Activated naive CD8-positive, alpha-beta T cell (primary cell): Measurements from ENCODE around the gene RANBP3.
"Not testable (repeated sequence)": the region's sequence is repeated elsewhere in the genome, so short reads cannot be mapped to it uniquely, and the experiment has no call there.

Experiments used
- H3K27ac Mint-ChIP-seq: one replicate; pipeline ENCODE4 v1.8.0; 2021; ENCODE audit warnings: mixed read lengths
- H3K27me3 Mint-ChIP-seq: one replicate; pipeline ENCODE4 v1.8.0; 2021; ENCODE audit warnings: mixed read lengths
- H3K36me3 Mint-ChIP-seq: one replicate; pipeline ENCODE4 v1.8.0; 2021; ENCODE audit warnings: mixed read lengths
- H3K4me1 Mint-ChIP-seq: one replicate; pipeline ENCODE4 v1.8.0; 2021; ENCODE audit warnings: low read depth, mixed read lengths
- H3K4me3 Mint-ChIP-seq: one replicate; pipeline ENCODE4 v1.8.0; 2021; ENCODE audit warnings: mild to moderate bottlenecking, mixed read lengths
- H3K9me3 Mint-ChIP-seq: one replicate; pipeline ENCODE4 v1.8.0; 2021; ENCODE audit warnings: low read depth, mixed read lengths

RANBP3 gene

GRCh38 chr19:6014551-6015135, 36.7 kb upstream of the RANBP3 start:
- no peaks in the 10 kb centered on the region for H3K27me3 Mint-ChIP-seq
- H3K4me1 Mint-ChIP-seq = no peaks in the 10 kb centered on the region
- no peak overlapping the region for H3K4me3 Mint-ChIP-seq
- no peak overlapping the region for H3K27ac Mint-ChIP-seq
- no peaks in the 10 kb centered on the region for H3K9me3 Mint-ChIP-seq
- no peaks in the 10 kb centered on the region for H3K36me3 Mint-ChIP-seq

- no peaks in the 10 kb centered on the region for H3K9me3 Mint-ChIP-seq
- H3K27ac Mint-ChIP-seq = no peak overlapping the region
- no peaks in the 10 kb centered on the region for H3K36me3 Mint-ChIP-seq
- no peaks in the 10 kb centered on the region for H3K4me1 Mint-ChIP-seq
- H3K4me3 Mint-ChIP-seq = no peak overlapping the region
- no peaks in the 10 kb centered on the region for H3K27me3 Mint-ChIP-seq
Observed at GRCh38 chr19:6012426-6013170, 34.7 kb upstream of the RANBP3 start.

- no peaks in the 10 kb centered on the region for H3K27me3 Mint-ChIP-seq
- H3K4me3 Mint-ChIP-seq = no peak overlapping the region
- no peaks in the 10 kb centered on the region for H3K4me1 Mint-ChIP-seq
- no peak overlapping the region for H3K27ac Mint-ChIP-seq
- H3K9me3 Mint-ChIP-seq = no peaks in the 10 kb centered on the region
- H3K36me3 Mint-ChIP-seq = no peaks in the 10 kb centered on the region
Observed at GRCh38 chr19:6011794-6012193, 33.9 kb upstream of the RANBP3 start.

- H3K27me3 Mint-ChIP-seq = no peaks in the 10 kb centered on the region
- no peak overlapping the region for H3K27ac Mint-ChIP-seq
- no peaks in the 10 kb centered on the region for H3K36me3 Mint-ChIP-seq
Observed at GRCh38 chr19:6011206-6011605, 33.3 kb upstream of the RANBP3 start.

GRCh38 chr19:6010107-6010506, 32.2 kb upstream of the RANBP3 start:
- H3K27ac Mint-ChIP-seq = no peak overlapping the region
- H3K4me1 Mint-ChIP-seq = no peaks in the 10 kb centered on the region
- H3K9me3 Mint-ChIP-seq = no peaks in the 10 kb centered on the region
- no peaks in the 10 kb centered on the region for H3K27me3 Mint-ChIP-seq
- no peaks in the 10 kb centered on the region for H3K36me3 Mint-ChIP-seq
- H3K4me3 Mint-ChIP-seq = no peak overlapping the region

More at GRCh38 chr19:6011206-6011605, 33.3 kb upstream of the RANBP3 start:
- Mint-ChIP-seq H3K4me1 (no peaks in the 10 kb centered on the region), H3K4me3 (no peak overlapping the region), H3K9me3 (no peaks in the 10 kb centered on the region)

- no peaks in the 10 kb centered on the region for H3K9me3 Mint-ChIP-seq
- no peaks in the 10 kb centered on the region for H3K36me3 Mint-ChIP-seq
- H3K4me1 Mint-ChIP-seq = no peaks in the 10 kb centered on the region
- H3K4me3 Mint-ChIP-seq = no peak overlapping the region
- H3K27me3 Mint-ChIP-seq = no peaks in the 10 kb centered on the region
- no peak overlapping the region for H3K27ac Mint-ChIP-seq
Observed at GRCh38 chr19:6007866-6008265, 29.9 kb upstream of the RANBP3 start.

- no peaks in the 10 kb centered on the region for H3K4me1 Mint-ChIP-seq
- no peaks in the 10 kb centered on the region for H3K9me3 Mint-ChIP-seq
- H3K4me3 Mint-ChIP-seq = no peak overlapping the region
- no peak overlapping the region for H3K27ac Mint-ChIP-seq
- H3K36me3 Mint-ChIP-seq = peaks cover 2% of the 10 kb centered on the region
- H3K27me3 Mint-ChIP-seq = no peaks in the 10 kb centered on the region
Observed at GRCh38 chr19:6006896-6007295, 29.0 kb upstream of the RANBP3 start.

- H3K9me3 Mint-ChIP-seq, H3K36me3 Mint-ChIP-seq, H3K4me1 Mint-ChIP-seq, H3K27ac Mint-ChIP-seq, H3K4me3 Mint-ChIP-seq, H3K27me3 Mint-ChIP-seq: not testable (repeated sequence)
Observed at GRCh38 chr19:6006070-6006446, 28.1 kb upstream of the RANBP3 start.

- Mint-ChIP-seq H3K36me3 (peaks cover 8% of the 10 kb centered on the region), H3K27me3 (no peaks in the 10 kb centered on the region), H3K4me3 (no peak overlapping the region), H3K27ac (no peak overlapping the region), H3K4me1 (no peaks in the 10 kb centered on the region), H3K9me3 (no peaks in the 10 kb centered on the region)
Observed at GRCh38 chr19:6005321-6006069, 27.6 kb upstream of the RANBP3 start.

- peaks cover 15% of the 10 kb centered on the region for H3K36me3 Mint-ChIP-seq
- H3K27me3 Mint-ChIP-seq = no peaks in the 10 kb centered on the region
- no peaks in the 10 kb centered on the region for H3K9me3 Mint-ChIP-seq
- H3K4me3 Mint-ChIP-seq = no peak overlapping the region
- H3K27ac Mint-ChIP-seq = no peak overlapping the region
- no peaks in the 10 kb centered on the region for H3K4me1 Mint-ChIP-seq
Observed at GRCh38 chr19:6003976-6004375, 26.0 kb upstream of the RANBP3 start.

- Mint-ChIP-seq H3K27me3 (no peaks in the 10 kb centered on the region), H3K36me3 (peaks cover 15% of the 10 kb centered on the region), H3K9me3 (no peaks in the 10 kb centered on the region), H3K4me3 (no peak overlapping the region), H3K4me1 (no peaks in the 10 kb centered on the region), H3K27ac (no peak overlapping the region)
Observed at GRCh38 chr19:6002591-6002990, 24.7 kb upstream of the RANBP3 start.

- H3K27ac Mint-ChIP-seq = no peak overlapping the region
- no peak overlapping the region for H3K4me3 Mint-ChIP-seq
- no peaks in the 10 kb centered on the region for H3K4me1 Mint-ChIP-seq
- H3K27me3 Mint-ChIP-seq = no peaks in the 10 kb centered on the region
- peaks cover 15% of the 10 kb centered on the region for H3K36me3 Mint-ChIP-seq
- H3K9me3 Mint-ChIP-seq = no peaks in the 10 kb centered on the region
Observed at GRCh38 chr19:6000228-6000847, 22.4 kb upstream of the RANBP3 start.

GRCh38 chr19:5999693-6000092, 21.8 kb upstream of the RANBP3 start:
- H3K27me3 Mint-ChIP-seq = no peaks in the 10 kb centered on the region

GRCh38 chr19:5997371-5997770, 19.4 kb upstream of the RANBP3 start:
- no peak overlapping the region for H3K27ac Mint-ChIP-seq
- H3K27me3 Mint-ChIP-seq = no peaks in the 10 kb centered on the region
- no peaks in the 10 kb centered on the region for H3K4me1 Mint-ChIP-seq
- H3K9me3 Mint-ChIP-seq = no peaks in the 10 kb centered on the region
- H3K36me3 Mint-ChIP-seq = peaks cover 15% of the 10 kb centered on the region
- H3K4me3 Mint-ChIP-seq = no peak overlapping the region

More at GRCh38 chr19:5999693-6000092, 21.8 kb upstream of the RANBP3 start:
- H3K4me3 Mint-ChIP-seq = no peak overlapping the region
- no peaks in the 10 kb centered on the region for H3K9me3 Mint-ChIP-seq
- H3K4me1 Mint-ChIP-seq = no peaks in the 10 kb centered on the region
- H3K36me3 Mint-ChIP-seq = peaks cover 15% of the 10 kb centered on the region
- H3K27ac Mint-ChIP-seq = no peak overlapping the region
